SK-N-SH (cell line): ENCODE results near the gene CFAP221. TPM values are rescaled to one million over a fixed set of nuclear protein-coding genes. Genes with fewer than 3 reads are reported as not detected.

Source experiments
- CTCF ChIA-PET: fragments of 300-600, 350-600 bp; formaldehyde crosslinking; extraction: SDS; loops from one replicate; lab custom pipeline; 2021; lab: Yijun Ruan, JAX
- POLR2A ChIA-PET: fragments of 350-600 bp; sonication (Branson Sonifier 250); formaldehyde crosslinking; extraction: SDS; loops from one replicate; lab custom pipeline; 2020; ENCODE audit warnings: antibody characterized with exemption, inconsistent platforms; lab: Yijun Ruan, JAX
- DNase-seq: peaks from one replicate; pipeline ENCODE4 v3.0.0; 2012
- H2AFZ ChIP-seq: fragments of 200-600 bp; sonication (generic); 2 replicates; pipeline ENCODE4 v1.8.1; 2016; ENCODE audit warnings: antibody characterized with exemption, mild to moderate bottlenecking, low read depth
- H3F3A ChIP-seq: fragments of 200-600 bp; sonication (generic); replicated peaks from 2 replicates; pipeline ENCODE3; 2016; ENCODE audit warnings: antibody characterized with exemption, mild to moderate bottlenecking; ENCODE audit not compliant: insufficient read depth
- H3K27ac ChIP-seq, 2 experiments: fragments of 200-500 bp in 1 of 2; fragments of 200-600 bp in 1 of 2; sonication (Bioruptor generic) in 1 of 2; sonication (generic), shearing (Covaris generic) in 1 of 2; 2 replicates each; pipeline versions ENCODE4 v1.5.1 to v1.6.1; 2014 to 2016; ENCODE audit warnings: low read depth in 2 of 2, inconsistent platforms in 1 of 2, low read length in 1 of 2, mild to moderate bottlenecking in 1 of 2, mixed read lengths in 1 of 2
- H3K27me3 ChIP-seq: fragments of 200-600 bp; sonication (generic), shearing (Covaris generic); 2 replicates; pipeline ENCODE4 v1.6.1; 2016; ENCODE audit warnings: mixed run types; ENCODE audit not compliant: insufficient read depth
- H3K36me3 ChIP-seq, 2 experiments: fragments of 200-500 bp in 1 of 2; fragments of 200-600 bp in 1 of 2; sonication (Bioruptor generic) in 1 of 2; sonication (generic) in 1 of 2; replicated peaks in 1 of 2; 2 replicates each; pipeline versions ENCODE3 to v1.5.1; 2014 to 2016; ENCODE audit warnings: low read length in 1 of 2, mild to moderate bottlenecking in 1 of 2; ENCODE audit not compliant: insufficient read depth in 2 of 2, control insufficient read depth in 1 of 2
- H3K4me1 ChIP-seq, 2 experiments: fragments of 200-500 bp in 1 of 2; fragments of 200-600 bp in 1 of 2; sonication (Bioruptor generic) in 1 of 2; sonication (generic), shearing (Covaris generic) in 1 of 2; 2 replicates each; pipeline versions ENCODE4 v1.5.1 to v1.6.1; 2014 to 2016; ENCODE audit warnings: low read depth in 1 of 2, low read length in 1 of 2, mixed run types in 1 of 2; ENCODE audit not compliant: insufficient read depth in 2 of 2, control insufficient read depth in 1 of 2
- H3K4me2 ChIP-seq: fragments of 200-600 bp; sonication (generic), shearing (Covaris generic); 2 replicates; pipeline ENCODE4 v1.6.1; 2017; ENCODE audit warnings: mixed run types
- H3K4me3 ChIP-seq, 2 experiments: fragments of 200-500 bp in 1 of 2; fragments of 200-600 bp in 1 of 2; sonication (Bioruptor generic) in 1 of 2; sonication (generic), shearing (Covaris generic) in 1 of 2; 2 replicates each; pipeline versions ENCODE4 v1.5.1 to v1.8.1; 2014 to 2016; ENCODE audit warnings: low read depth in 2 of 2, inconsistent platforms in 1 of 2, low read length in 1 of 2, mild to moderate bottlenecking in 1 of 2, mixed read lengths in 1 of 2, moderate library complexity in 1 of 2
- H3K79me2 ChIP-seq: fragments of 200-600 bp; sonication (generic); 2 replicates; pipeline ENCODE4 v1.8.1; 2017; ENCODE audit warnings: mild to moderate bottlenecking; ENCODE audit not compliant: insufficient read depth
- H3K9ac ChIP-seq: fragments of 200-600 bp; sonication (generic); 2 replicates; pipeline ENCODE4 v1.6.1; 2017; ENCODE audit warnings: mixed run types
- H3K9me2 ChIP-seq: fragments of 200-600 bp; sonication (generic); 2 replicates; pipeline ENCODE4 v1.6.1; 2017; ENCODE audit warnings: mixed run types
- H3K9me3 ChIP-seq: fragments of 200-600 bp; sonication (generic); 2 replicates; pipeline ENCODE4 v1.6.1; 2017; ENCODE audit warnings: mixed run types, mild to moderate bottlenecking, moderate library complexity
- H4K20me1 ChIP-seq: fragments of 200-600 bp; sonication (generic); 2 replicates; pipeline ENCODE4 v1.6.1; 2017; ENCODE audit warnings: mild to moderate bottlenecking, mixed run types; ENCODE audit not compliant: insufficient read depth
- CHD2 ChIP-seq: fragments of 150-350 bp; IDR thresholded peaks from 2 replicates; pipeline ENCODE4 v1.6.1; 2018; ENCODE audit warnings: low read length; ENCODE audit not compliant: partially characterized antibody
- EZH2phosphoT487 ChIP-seq: fragments of 200-600 bp; sonication (generic); IDR thresholded peaks from 2 replicates; pipeline ENCODE4 v1.6.1; 2017; ENCODE audit warnings: low read depth, mixed run types, mild to moderate bottlenecking, antibody characterized with exemption, moderate library complexity, borderline replicate concordance
- FOXM1 ChIP-seq: IDR thresholded peaks from 2 replicates; pipeline ENCODE4 v1.4.0; 2012; ENCODE audit warnings: low read depth, mild to moderate bottlenecking
- IRF3 ChIP-seq: fragments of 150-350 bp; IDR thresholded peaks from 2 replicates; pipeline ENCODE4 v1.6.1; 2016; ENCODE audit warnings: mild to moderate bottlenecking, low read depth, low read length
- JUND ChIP-seq: IDR thresholded peaks from 2 replicates; pipeline ENCODE4 v1.4.0; 2012
- NFIC ChIP-seq: IDR thresholded peaks from 2 replicates; pipeline ENCODE4 v1.4.0; 2012; ENCODE audit warnings: borderline replicate concordance
- NRF1 ChIP-seq: IDR thresholded peaks from 2 replicates; pipeline ENCODE4 v1.6.1; 2012; ENCODE audit warnings: low read depth, mild to moderate bottlenecking, low read length
- PBX3 ChIP-seq: IDR thresholded peaks from 2 replicates; pipeline ENCODE4; 2012
- POLR2AphosphoS5 ChIP-seq: IDR thresholded peaks from 2 replicates; pipeline ENCODE4 v1.6.1; 2012; ENCODE audit warnings: low read depth, low read length
- RFX5 ChIP-seq: IDR thresholded peaks from 2 replicates; pipeline ENCODE4 v1.6.1; 2012; ENCODE audit warnings: mild to moderate bottlenecking, improper control_type of control experiment, low read length
- RXRA ChIP-seq: IDR thresholded peaks from 2 replicates; pipeline ENCODE4 v1.4.0; 2012; ENCODE audit warnings: low read depth, mild to moderate bottlenecking, borderline replicate concordance
- SMC3 ChIP-seq: IDR thresholded peaks from 2 replicates; pipeline ENCODE4 v1.6.1; 2012; ENCODE audit warnings: low read depth, low read length, improper control_type of control experiment
- TEAD4 ChIP-seq: IDR thresholded peaks from 2 replicates; pipeline ENCODE4 v1.4.0; 2012; ENCODE audit warnings: mild to moderate bottlenecking, borderline replicate concordance; ENCODE audit not compliant: insufficient read depth
- USF2 ChIP-seq: fragments of 150-350 bp; IDR thresholded peaks from 2 replicates; pipeline ENCODE4 v1.6.1; 2017; ENCODE audit warnings: antibody characterized with exemption, low read length, low read depth, borderline replicate concordance
- ZBTB33 ChIP-seq: IDR thresholded peaks from 2 replicates; pipeline ENCODE4 v1.4.0; 2012; ENCODE audit warnings: low read depth, borderline replicate concordance
- WGBS: methylation state at CpG from one replicate; pipeline ENCODE4 v1.1.6; 2017; ENCODE audit warnings: low lambda C conversion rate; 5-methylcytosine and 5-hydroxymethylcytosine counted together
- polyA plus RNA-seq, 3 experiments: library from polyadenylated mRNA; depleted of rRNA; stranded (reverse); fragments of >200 nt; gene quantifications; 2 replicates each; pipeline ENCODE4 v1.2.3, GENCODE V29; 2012

CFAP221 gene
- polyA plus RNA-seq, 1 of the 3 experiments (the other 2 are of a cell fraction) = 0.12 TPM

- Histone ChIP-seq H3K36me3 (no peaks in the 10 kb centered on the region), H3K4me3 (no peak overlapping the region), H3K79me2 (no peaks in the 10 kb centered on the region), H3K9ac (no peak overlapping the region), H3K4me1 (peaks cover 0 to 32% of the 10 kb centered on the region in 2 experiments; a peak in 1 of 4 replicates), H3K27me3 (no peaks in the 10 kb centered on the region), H3K4me2 (no peak overlapping the region), H3K9me3 (no peaks in the 10 kb centered on the region), H3F3A (no peaks in the 10 kb centered on the region), H3K9me2 (no peaks in the 10 kb centered on the region), H2AFZ (no peak overlapping the region), H3K27ac (no peak overlapping the region; a peak in 1 of 4 replicates), H4K20me1 (no peaks in the 10 kb centered on the region)
- TF ChIP-seq JUND (no peak), ZBTB33 (no peak), IRF3 (no peak), USF2 (no peak), RXRA (no peak), NRF1 (no peak), TEAD4 (no peak), POLR2AphosphoS5 (no peak), SMC3 (no peak), FOXM1 (no peak), EZH2phosphoT487 (no peak), NFIC (no peak), PBX3 (no peak), RFX5 (no peak), CHD2 (no peak)
- ChIA-PET POLR2A (no interaction called here), CTCF (no interaction called here)
- WGBS = 50% methylated on average over 2 of the region's 2 CpGs
- DNase-seq = no peak
Measured at GRCh38 chr2:119599384-119599783, 55.1 kb downstream of the CFAP221 start.
